HEK293 (cell line): ENCODE measurements around the gene HIC1.

ENCODE experiments used
- SP2 ChIP-seq: fragments of 450-650 bp; formaldehyde crosslinking; IDR thresholded peaks from 2 replicates; pipeline ENCODE4 v1.5.1; 2016; ENCODE audit warnings: missing biosample characterization, missing genetic modification characterization
- ZNF248 ChIP-seq: fragments of 450-650 bp; formaldehyde crosslinking; IDR thresholded peaks from 2 replicates; pipeline ENCODE4 v1.5.1; 2017; ENCODE audit warnings: missing biosample characterization, missing genetic modification characterization
- ZNF274 ChIP-seq, 2 experiments: fragments of 200-500 bp in 1 of 2; fragments of 450-650 bp in 1 of 2; sonication (Bioruptor generic) in 1 of 2; formaldehyde crosslinking in 1 of 2; IDR thresholded peaks; 2 replicates each; pipeline versions ENCODE4 v1.5.1 to v1.6.1; 2014 to 2016; ENCODE audit warnings: borderline replicate concordance in 1 of 2, inconsistent platforms in 1 of 2, low read length in 1 of 2, missing biosample characterization in 1 of 2, missing genetic modification characterization in 1 of 2
- ZNF311 ChIP-seq: fragments of 450-650 bp; formaldehyde crosslinking; IDR thresholded peaks from 2 replicates; pipeline ENCODE4 v1.5.1; 2017; ENCODE audit warnings: missing biosample characterization, missing genetic modification characterization, borderline replicate concordance
- ZNF510 ChIP-seq: fragments of 450-650 bp; formaldehyde crosslinking; IDR thresholded peaks from 2 replicates; pipeline ENCODE4 v1.5.1; 2018; ENCODE audit warnings: mild to moderate bottlenecking, missing genetic modification characterization, missing biosample characterization; ENCODE audit not compliant: insufficient replicate concordance
- ZNF514 ChIP-seq: fragments of 450-650 bp; formaldehyde crosslinking; IDR thresholded peaks from 2 replicates; pipeline ENCODE4 v1.5.1; 2016; ENCODE audit warnings: missing biosample characterization, missing genetic modification characterization
- ZNF521 ChIP-seq: fragments of 450-650 bp; formaldehyde crosslinking; IDR thresholded peaks from 2 replicates; pipeline ENCODE4 v1.5.1; 2017; ENCODE audit warnings: missing biosample characterization, mild to moderate bottlenecking, missing genetic modification characterization
- ZNF660 ChIP-seq: fragments of 450-650 bp; IDR thresholded peaks from 2 replicates; pipeline ENCODE4 v1.5.1; 2018; ENCODE audit warnings: missing biosample characterization, mild to moderate bottlenecking, missing genetic modification characterization
- TF ChIP-seq, protein P1 (sequence below): fragments of 450-650 bp; formaldehyde crosslinking; IDR thresholded peaks from 2 replicates; pipeline ENCODE4 v1.5.1; 2016; ENCODE audit warnings: missing biosample characterization, missing genetic modification characterization
- TF ChIP-seq, protein P2 (sequence below): fragments of 450-650 bp; formaldehyde crosslinking; IDR thresholded peaks from 2 replicates; pipeline ENCODE4 v1.5.1; 2016; ENCODE audit warnings: missing biosample characterization, missing genetic modification characterization
- TF ChIP-seq, protein P3 (sequence below): fragments of 450-650 bp; formaldehyde crosslinking; IDR thresholded peaks from 2 replicates; pipeline ENCODE4 v1.5.1; 2016; ENCODE audit warnings: missing biosample characterization, missing genetic modification characterization
- TF ChIP-seq, protein P4 (sequence below): fragments of 450-650 bp; formaldehyde crosslinking; IDR thresholded peaks from 2 replicates; pipeline ENCODE4 v1.5.1; 2016; ENCODE audit warnings: missing biosample characterization, missing genetic modification characterization

DNA sequence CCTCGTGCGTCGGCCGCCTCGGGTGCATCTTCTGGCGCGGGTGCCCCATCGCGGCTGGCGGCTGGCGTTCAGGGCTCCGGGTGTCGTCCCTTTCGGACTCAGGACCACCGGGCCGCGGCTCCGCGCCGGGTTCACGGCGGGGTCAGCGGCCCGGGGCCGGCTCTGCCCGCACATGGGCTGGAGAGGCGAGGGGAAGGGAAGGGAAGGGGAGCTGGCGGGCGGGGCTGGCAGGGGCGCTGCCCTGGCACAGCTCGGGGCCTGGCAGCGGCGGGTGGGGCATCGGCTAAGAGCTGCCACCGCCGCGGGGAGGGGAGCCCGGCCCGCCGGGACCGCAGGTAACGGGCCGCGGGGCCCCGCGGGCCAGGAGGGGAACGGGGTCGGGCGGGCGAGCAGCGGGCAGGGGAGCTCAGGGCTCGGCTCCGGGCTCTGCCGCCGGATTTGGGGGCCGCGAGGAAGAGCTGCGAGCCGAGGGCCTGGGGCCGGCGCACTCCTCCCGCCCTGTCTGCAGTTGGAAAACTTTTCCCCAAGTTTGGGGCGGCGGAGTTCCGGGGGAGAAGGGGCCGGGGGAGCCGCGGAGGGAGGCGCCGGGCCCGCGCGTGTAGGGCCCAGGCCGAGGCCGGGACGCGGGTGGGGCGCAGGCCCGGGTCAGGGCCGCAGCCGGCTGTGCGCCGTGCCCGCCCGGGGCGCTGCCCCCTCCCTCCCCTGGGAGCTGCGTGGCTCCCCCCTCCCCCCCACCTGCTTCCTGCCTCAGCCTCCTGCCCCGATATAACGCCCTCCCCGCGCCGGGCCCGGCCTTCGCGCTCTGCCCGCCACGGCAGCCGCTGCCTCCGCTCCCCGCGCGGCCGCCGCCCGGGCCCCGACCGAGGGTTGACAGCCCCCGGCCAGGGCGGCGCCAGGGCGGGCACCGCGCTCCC lies 646 bp downstream of the HIC1 start:
- TF ChIP-seq SP2 (no peak), ZNF274 (IDR thresholded peaks at IDR 0.05; ENCODE audit: low read length) (no peak), ZNF274 (tag by site-specific recombination; IDR thresholded peaks at IDR 0.05; ENCODE audit: borderline replicate concordance) (no peak), ZNF510 (tag by site-specific recombination) (no peak), ZNF248 (tag by site-specific recombination) (no peak), ZNF521 (tag by site-specific recombination) (no peak), ZNF311 (tag by site-specific recombination) (no peak), ZNF660 (tag by site-specific recombination) (no peak), ZNF514 (tag by site-specific recombination) (no peak)
- TF ChIP-seq, protein P1, sequence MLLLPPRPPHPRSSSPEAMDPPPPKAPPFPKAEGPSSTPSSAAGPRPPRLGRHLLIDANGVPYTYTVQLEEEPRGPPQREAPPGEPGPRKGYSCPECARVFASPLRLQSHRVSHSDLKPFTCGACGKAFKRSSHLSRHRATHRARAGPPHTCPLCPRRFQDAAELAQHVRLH (tag by site-specific recombination): no peak
- TF ChIP-seq, protein P2, sequence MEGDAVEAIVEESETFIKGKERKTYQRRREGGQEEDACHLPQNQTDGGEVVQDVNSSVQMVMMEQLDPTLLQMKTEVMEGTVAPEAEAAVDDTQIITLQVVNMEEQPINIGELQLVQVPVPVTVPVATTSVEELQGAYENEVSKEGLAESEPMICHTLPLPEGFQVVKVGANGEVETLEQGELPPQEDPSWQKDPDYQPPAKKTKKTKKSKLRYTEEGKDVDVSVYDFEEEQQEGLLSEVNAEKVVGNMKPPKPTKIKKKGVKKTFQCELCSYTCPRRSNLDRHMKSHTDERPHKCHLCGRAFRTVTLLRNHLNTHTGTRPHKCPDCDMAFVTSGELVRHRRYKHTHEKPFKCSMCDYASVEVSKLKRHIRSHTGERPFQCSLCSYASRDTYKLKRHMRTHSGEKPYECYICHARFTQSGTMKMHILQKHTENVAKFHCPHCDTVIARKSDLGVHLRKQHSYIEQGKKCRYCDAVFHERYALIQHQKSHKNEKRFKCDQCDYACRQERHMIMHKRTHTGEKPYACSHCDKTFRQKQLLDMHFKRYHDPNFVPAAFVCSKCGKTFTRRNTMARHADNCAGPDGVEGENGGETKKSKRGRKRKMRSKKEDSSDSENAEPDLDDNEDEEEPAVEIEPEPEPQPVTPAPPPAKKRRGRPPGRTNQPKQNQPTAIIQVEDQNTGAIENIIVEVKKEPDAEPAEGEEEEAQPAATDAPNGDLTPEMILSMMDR (tag by site-specific recombination): no peak
- TF ChIP-seq, protein P3, sequence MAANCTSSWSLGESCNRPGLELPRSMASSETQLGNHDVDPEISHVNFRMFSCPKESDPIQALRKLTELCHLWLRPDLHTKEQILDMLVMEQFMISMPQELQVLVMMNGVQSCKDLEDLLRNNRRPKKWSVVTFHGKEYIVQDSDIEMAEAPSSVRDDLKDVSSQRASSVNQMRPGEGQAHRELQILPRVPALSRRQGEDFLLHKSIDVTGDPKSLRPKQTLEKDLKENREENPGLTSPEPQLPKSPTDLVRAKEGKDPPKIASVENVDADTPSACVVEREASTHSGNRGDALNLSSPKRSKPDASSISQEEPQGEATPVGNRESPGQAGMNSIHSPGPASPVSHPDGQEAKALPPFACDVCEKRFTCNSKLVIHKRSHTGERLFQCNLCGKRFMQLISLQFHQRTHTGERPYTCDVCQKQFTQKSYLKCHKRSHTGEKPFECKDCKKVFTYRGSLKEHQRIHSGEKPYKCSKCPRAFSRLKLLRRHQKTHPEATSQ (tag by site-specific recombination): no peak
- TF ChIP-seq, protein P4, sequence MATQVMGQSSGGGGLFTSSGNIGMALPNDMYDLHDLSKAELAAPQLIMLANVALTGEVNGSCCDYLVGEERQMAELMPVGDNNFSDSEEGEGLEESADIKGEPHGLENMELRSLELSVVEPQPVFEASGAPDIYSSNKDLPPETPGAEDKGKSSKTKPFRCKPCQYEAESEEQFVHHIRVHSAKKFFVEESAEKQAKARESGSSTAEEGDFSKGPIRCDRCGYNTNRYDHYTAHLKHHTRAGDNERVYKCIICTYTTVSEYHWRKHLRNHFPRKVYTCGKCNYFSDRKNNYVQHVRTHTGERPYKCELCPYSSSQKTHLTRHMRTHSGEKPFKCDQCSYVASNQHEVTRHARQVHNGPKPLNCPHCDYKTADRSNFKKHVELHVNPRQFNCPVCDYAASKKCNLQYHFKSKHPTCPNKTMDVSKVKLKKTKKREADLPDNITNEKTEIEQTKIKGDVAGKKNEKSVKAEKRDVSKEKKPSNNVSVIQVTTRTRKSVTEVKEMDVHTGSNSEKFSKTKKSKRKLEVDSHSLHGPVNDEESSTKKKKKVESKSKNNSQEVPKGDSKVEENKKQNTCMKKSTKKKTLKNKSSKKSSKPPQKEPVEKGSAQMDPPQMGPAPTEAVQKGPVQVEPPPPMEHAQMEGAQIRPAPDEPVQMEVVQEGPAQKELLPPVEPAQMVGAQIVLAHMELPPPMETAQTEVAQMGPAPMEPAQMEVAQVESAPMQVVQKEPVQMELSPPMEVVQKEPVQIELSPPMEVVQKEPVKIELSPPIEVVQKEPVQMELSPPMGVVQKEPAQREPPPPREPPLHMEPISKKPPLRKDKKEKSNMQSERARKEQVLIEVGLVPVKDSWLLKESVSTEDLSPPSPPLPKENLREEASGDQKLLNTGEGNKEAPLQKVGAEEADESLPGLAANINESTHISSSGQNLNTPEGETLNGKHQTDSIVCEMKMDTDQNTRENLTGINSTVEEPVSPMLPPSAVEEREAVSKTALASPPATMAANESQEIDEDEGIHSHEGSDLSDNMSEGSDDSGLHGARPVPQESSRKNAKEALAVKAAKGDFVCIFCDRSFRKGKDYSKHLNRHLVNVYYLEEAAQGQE (tag by site-specific recombination): no peak
